C4-2B (cell line): ENCODE data around the gene RASAL3.

Source experiments
- H3K27ac ChIP-seq: fragments of 450-650 bp; 2 replicates; pipeline ENCODE4 v1.5.1; 2017
- ZFX ChIP-seq: fragments of 450-650 bp; IDR thresholded peaks from 2 replicates; pipeline ENCODE4 v1.6.1; 2017
- TF ChIP-seq, protein P1 (sequence below): fragments of 450-650 bp; conservative IDR thresholded peaks from 2 replicates; pipeline ENCODE4 v1.5.1; 2017; ENCODE audit warnings: mild to moderate bottlenecking

RASAL3 gene

DNA sequence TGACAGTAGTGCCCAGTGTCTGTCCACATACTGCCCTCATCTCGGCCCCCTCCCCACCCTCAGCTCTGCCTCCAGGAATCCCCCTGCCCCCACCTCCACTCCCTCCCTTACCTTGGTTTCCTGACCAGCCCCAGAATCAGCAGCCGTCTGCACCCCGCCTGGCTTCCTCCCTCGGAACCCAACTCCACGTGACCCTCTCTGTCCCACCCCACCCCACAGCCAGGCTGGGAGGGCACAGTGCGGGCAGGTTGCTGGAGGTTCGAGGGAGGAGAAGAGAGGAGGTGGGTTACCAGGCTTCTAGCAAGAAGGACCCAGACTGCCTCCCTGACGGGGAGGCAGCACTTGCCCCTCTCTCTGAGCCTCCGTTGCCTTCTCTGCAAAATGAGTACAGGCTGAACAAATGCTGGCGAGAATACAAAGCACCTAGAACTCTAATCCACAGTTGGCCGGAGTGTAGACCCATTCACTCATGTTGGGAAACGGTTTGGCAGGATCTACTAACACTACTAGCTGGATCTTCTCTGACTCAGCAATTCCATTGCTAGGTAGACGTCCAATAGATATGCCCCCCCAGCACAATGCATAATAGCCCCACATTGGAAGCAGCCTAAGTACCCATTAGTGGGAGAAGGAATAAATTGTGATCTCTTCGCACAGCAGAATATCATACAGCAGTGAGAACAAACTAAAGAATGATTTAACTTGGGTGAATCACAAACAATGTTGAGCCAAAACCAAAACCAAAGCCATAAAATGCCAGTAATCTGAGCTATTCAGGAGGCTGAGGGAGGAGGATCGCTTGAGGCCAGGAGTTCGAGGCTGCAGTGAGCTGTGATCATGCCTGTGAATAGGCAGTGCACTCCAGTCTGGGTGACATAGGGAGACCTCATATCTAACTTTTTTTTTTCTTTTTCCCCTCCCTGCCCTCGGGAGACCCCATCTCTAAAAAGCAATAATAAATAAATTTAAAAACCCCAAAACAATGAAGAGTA is at the start of gene RASAL3:
RASAL3 (minus strand) TSS at position 151 of the 992 bp plus-strand sequence. CDS start 186 bp downstream, outside the sequence.
- no peak for TF ChIP-seq ZFX
- TF ChIP-seq, protein P1, sequence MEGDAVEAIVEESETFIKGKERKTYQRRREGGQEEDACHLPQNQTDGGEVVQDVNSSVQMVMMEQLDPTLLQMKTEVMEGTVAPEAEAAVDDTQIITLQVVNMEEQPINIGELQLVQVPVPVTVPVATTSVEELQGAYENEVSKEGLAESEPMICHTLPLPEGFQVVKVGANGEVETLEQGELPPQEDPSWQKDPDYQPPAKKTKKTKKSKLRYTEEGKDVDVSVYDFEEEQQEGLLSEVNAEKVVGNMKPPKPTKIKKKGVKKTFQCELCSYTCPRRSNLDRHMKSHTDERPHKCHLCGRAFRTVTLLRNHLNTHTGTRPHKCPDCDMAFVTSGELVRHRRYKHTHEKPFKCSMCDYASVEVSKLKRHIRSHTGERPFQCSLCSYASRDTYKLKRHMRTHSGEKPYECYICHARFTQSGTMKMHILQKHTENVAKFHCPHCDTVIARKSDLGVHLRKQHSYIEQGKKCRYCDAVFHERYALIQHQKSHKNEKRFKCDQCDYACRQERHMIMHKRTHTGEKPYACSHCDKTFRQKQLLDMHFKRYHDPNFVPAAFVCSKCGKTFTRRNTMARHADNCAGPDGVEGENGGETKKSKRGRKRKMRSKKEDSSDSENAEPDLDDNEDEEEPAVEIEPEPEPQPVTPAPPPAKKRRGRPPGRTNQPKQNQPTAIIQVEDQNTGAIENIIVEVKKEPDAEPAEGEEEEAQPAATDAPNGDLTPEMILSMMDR = no peak
- 0 out of 2 replicates have a peak within 1 kb of the TSS, but pooled peaks have one; percentile 6 for H3K27ac ChIP-seq

DNA sequence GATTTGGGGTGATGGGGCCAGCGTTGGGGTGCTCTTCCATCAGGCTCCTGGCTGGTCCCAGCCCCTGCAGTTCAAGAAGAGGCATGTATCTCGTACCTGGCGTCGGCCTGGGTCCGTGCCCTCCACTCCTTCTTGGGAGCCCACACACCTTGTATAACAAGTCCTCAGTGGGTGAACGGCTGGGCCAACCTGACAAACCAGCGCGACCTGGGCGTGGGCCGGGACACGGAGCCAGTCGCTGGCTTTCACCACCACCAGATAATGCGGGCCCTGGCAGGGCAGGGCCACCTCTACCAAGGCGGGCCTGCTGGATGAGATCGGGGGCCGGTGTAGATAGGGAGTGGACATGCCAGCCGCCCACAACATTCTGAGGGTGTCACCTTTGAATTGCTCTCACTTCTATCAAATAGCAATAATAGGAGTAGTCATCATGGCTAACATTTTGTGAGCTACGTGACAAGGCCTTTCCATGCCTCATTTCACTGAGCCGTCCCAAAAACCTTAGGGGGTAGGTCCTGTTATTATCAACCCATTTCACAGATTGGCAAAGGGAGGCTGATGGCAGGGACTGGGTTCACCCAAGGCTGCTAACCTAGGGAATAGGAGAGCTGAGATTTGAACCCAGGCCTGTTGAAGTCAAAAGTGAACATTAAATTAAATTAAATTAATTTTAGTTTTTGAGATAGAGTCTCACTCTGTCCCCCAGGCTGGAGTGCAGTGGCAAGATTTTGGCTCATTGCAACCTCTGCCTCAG is 47.5 kb upstream of the RASAL3 start:
- TF ChIP-seq ZFX = no peak
- no peak overlapping the region for H3K27ac ChIP-seq

DNA sequence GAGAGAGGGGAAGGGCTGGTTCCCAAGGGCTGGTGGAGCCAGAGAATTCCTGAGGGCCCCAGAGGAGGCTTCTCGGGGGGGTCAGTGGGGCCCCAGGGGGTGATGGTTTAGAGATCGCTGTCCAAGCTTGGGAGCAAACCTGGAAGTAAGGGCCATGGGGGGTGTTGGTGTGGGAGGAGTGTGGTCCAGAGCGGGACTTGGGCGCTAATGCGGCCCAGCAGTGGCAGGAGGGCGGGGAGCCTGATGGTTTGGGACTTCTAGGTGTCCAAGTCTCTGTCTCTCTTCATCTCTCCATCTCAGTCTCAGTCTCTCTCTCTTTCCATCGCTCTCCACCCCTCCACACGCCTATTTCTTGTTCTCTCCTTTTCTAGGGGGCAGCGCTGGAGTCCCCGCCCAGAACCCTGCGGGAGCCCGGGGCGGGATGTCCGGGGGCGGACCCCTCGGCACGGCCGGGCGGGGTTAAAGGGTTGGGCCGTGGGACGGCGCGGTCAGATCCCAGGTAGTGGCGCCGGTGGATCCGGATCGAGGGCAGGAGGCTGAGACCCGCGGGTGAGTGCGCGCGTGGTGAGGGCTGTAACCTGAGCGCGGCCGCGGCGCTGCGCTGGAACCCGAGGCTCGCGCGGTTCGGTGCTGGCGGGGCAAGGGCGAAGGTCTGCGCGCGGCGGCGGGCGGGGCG is 43.8 kb upstream of the RASAL3 start, which contains the start of gene CYP4F22:
CYP4F22 (plus strand) TSS at position 491 of the 676 bp plus-strand sequence. CDS start 16,812 bp downstream, outside the sequence.
- no peak within 1 kb of the TSS for H3K27ac ChIP-seq
- TF ChIP-seq, protein P1 = no peak
- TF ChIP-seq ZFX = no peak

DNA sequence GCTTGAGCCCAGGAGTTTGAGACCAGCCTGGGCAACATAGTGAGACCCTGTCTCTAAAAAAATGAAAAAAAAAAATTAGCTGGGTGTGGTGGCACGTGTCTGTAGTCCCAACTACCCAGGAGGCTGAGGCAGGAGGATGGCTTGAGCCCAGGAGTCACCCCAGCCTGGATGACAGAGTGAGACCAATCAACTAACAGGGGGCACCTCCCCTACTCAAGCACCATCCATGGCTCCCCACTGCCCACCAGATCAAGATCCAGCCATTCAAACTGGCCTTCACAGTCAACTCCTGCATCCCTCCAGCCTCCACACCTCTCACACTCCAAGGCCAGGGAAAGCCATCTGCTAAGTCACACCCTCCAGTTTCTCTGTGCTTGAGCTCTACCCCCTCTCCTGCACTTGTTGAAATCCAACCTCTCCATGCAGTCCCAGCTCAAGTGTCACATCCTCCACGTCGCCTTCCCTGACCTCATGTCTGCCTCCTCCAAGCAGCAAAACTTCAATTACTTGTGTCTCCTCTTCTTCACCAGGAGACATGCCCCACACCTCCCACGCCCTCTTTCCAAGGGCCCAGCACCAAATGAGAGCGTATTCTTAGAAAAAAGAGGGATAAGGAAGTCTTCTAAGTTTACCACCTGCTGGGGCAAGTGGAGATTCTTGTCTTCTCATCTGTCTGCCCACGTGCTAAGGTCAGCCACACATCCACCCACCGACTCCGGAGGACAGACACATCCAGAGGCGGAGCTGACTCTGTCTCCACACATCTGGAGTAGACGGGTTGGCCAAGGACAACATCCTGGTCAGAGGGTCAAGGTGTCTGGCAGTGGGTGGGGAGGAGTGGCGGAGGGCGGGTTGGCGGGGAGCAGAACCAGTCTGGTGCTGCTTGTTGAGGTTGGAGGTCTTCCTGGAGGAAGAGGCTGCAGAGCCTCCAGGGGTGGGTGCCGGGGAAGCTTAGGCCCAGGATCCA is 43.0 kb upstream of the RASAL3 start:
- TF ChIP-seq, protein P1 = no peak
- TF ChIP-seq ZFX = no peak
- H3K27ac ChIP-seq = no peak overlapping the region

DNA sequence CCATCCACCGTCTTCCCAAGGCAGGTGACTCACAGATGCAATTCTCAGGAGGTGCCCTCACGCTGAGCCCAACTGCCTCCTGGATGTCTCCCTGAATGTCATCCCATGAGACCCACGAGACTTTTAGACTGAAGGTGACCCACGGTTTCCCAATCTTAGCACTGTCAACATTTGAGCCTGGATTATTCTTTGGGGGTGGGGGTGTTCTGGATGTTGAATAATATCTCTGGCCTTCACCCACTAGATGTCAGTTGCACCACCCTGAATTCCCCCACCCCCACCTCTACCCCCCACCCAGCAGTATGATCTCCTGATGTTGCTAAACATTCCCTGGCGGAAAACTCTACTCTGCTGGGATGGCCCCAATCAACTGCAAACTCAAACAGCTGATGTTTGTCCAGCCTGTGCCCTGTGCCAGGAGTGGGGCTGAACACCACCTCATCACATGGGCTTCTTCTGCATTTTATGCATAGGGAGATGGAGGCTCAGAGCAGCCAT is 41.8 kb upstream of the RASAL3 start:
- H3K27ac ChIP-seq = no peak overlapping the region
- TF ChIP-seq, protein P1 = no peak
- TF ChIP-seq ZFX = no peak

DNA sequence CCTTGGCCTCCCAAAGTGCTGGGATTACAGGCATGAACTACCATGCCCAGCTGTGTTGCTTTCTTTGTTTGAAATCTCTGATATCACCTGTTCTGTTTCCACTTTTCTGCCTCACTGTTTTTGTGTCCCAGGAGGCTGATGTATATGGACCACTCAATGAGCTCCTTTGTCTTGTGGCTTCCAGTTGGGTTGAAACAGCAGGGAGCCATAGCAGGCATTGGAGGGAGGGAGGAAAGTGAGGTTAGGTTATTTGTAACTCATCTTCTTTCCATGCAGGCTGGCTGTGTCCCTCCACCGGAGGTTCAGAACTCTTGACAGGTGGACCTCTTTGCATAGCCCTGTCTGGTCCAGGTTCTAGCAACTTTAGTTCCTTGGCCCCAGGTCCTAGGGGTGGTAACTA is 37.9 kb upstream of the RASAL3 start:
- no peak overlapping the region for H3K27ac ChIP-seq
- TF ChIP-seq, protein P1 = no peak
- TF ChIP-seq ZFX = no peak
